ENCODE measurements around the gene FBXW4.

Gene FBXW4

GRCh38 chr10:101695404-101695890, 477 bp upstream of the FBXW4 start:
- no peak for DNase-seq

DNA sequence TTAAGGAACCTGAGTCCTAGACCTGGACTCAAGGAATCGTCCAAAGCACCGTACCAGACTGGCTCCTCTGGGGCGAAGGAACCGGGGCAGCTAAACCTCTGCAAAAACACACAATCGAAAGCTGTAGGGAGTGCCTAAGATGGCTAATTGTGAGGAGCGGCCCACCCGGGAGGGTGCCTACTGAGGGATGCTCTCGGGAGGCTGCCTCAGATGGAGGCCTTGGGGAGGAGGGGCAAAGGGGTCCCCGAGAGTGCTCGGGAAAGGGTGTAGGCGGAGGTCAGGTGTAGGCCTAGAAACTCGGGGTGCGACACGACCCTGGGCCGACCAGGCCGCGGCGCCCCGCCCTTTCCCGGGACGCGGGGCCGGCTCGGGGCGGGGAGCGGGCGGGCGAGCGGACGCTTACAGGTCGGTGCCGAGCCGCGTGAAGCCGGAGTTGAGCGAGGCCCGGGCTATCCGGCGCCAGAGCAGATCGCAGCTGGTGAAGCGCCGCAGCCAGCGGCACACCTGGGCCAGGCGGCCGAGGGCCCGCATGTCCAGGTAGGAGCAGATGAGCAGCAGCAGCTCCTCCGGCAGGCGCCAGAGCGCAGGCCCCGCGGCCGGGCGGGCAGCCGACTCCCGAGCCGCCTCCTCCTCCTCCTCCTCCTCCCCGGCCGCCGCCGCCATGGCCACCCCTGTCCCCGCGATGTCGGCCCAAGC, 844 bp downstream of the FBXW4 start:
- peak; percentile 43 to 82 (median 62) for DNase-seq

DNA sequence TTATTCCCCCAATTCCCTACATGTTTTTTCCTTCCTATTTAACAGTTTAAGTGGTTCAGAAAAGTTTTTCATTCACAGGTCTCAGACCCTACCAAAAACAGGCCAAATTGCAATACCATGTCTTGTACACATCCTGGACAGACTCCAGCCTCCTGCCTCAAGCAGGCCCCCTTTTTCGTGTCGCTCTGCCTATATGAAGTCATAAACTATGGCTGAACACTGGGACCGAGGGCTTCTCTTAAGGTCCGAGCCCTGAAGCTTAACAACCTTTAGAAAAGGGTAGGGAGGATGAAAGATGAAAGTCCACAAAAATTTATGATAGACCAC, 1.4 kb downstream of the FBXW4 start:
- peak in 2 of 3 donors; percentile 29 to 39 for DNase-seq

DNA sequence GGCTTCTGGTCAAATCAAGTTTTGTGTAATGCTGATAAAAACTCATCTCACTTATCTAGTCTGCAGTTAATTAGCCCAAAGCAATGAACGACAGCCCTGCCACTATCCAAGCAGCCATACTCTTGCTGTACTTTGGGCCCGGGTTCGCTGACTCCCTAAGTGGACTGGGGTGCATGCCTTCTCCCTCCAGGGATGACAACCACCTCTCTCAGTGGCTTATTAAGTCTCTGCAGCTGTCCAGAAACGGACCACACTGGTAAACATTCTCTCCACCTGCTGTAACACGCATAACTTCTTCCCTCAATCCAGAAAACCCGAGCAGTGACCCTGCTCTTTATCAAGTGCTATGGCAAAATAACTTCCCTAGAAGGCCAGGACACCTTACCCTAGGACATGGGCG, 3.9 kb downstream of the FBXW4 start:
- DNase-seq: no peak

GRCh38 chr10:101690461-101690860, 4.5 kb downstream of the FBXW4 start:
- no peak for DNase-seq

GRCh38 chr10:101687071-101687658, 7.8 kb downstream of the FBXW4 start:
- no peak for DNase-seq

GRCh38 chr10:101686133-101686925, 8.6 kb downstream of the FBXW4 start:
- DNase-seq: no peak

- no peak for DNase-seq
These were observed 10.2 kb downstream of the FBXW4 start for GRCh38 chr10:101684782-101685181.

GRCh38 chr10:101683276-101683675, 11.7 kb downstream of the FBXW4 start:
- no peak for DNase-seq

- DNase-seq: peak in 2 of 3 donors; percentile 10 to 26
These were observed 12.7 kb downstream of the FBXW4 start for GRCh38 chr10:101682172-101682825.

DNA sequence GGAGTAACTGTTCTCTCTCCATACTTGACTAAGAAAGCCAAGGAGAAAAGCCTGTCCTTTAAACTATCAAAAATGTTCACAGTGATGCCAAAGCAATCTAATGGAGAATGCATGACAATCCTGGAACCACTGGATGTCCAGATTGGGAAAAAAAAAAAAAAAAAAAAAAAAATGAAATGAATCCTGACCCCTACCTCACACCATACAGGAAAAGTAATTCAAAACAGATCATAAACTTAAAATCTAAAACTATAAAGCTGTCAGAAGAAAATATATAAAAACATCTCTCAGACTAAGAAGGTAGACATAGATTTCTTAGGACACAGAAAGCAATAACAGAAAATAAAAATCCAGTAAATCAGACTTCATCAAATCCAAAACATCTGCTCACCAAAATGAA, 18.4 kb downstream of the FBXW4 start:
- no peak for DNase-seq

- no peak for DNase-seq
These were observed 19.9 kb downstream of the FBXW4 start for GRCh38 chr10:101675115-101675514.

GRCh38 chr10:101672536-101672935, 22.4 kb downstream of the FBXW4 start:
- no peak for DNase-seq

GRCh38 chr10:101671453-101671852, 23.5 kb downstream of the FBXW4 start:
- DNase-seq: no peak

DNA sequence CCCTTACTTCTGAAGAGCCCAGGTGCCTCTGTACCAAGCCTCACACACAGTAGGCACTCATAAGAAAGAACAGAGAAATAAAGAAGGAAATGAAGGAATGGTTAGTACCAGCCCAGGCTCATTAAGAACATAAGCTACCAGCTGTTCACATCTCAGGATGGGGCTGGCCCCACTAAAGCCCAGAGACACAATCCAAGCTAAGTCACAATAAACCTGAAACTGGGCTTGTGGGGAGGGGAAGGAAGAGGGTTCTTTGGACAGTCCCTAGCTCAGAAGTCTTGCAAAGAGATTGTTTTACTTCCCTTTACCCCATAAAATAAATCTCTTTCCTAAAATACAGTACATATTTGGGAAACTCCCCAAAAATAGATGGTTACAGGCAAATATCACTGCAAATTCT, 24.3 kb downstream of the FBXW4 start:
- DNase-seq: no peak

- no peak for DNase-seq
These were observed 25.8 kb downstream of the FBXW4 start for GRCh38 chr10:101669181-101669580.

GRCh38 chr10:101668566-101668965, 26.4 kb downstream of the FBXW4 start:
- no peak for DNase-seq

GRCh38 chr10:101666083-101666482, 28.9 kb downstream of the FBXW4 start:
- DNase-seq: no peak

GRCh38 chr10:101663097-101663496, 31.9 kb downstream of the FBXW4 start:
- DNase-seq: no peak

DNA sequence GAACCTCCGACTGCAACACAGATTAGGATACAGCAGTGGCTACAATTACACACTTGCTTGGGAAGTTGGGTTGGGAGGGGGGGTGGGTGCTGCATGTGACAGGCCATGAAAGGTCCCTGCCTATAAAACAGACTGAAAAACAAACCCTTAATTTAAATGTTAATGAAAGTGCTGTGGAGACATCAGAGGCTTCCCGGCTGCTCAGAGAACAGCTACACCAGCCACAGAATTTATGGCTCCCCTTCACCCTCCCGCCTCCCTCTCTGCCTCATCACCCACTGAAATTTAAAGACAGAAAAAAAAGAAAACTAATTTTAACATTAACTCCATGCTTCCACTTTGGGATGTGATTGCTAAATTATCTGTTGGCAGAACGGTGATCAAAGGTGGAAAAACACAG, 34.7 kb downstream of the FBXW4 start:
- no peak for DNase-seq

DNA sequence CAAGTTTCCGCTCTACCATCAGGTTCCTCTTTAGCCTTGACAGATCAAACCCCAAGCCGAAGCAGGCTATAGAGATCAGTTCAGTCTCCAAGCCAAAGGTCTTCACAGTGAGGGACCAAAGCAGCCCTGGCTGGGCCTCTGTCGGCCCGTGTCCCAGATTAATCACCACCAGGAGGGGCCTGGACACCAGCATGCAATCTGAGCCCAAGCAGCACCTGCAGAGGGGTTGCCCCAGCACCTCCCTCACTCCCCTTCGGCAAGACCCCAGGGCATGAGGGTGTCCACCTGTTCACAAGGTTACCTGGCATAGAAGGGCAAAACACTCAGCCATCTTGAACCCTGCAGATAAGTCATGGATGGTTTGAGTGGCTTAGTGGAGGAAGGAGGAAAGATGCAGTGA, 36.0 kb downstream of the FBXW4 start:
- no peak for DNase-seq

GRCh38 chr10:101656890-101657289, 38.1 kb downstream of the FBXW4 start:
- no peak for DNase-seq

- DNase-seq: no peak
These were observed 39.4 kb downstream of the FBXW4 start for GRCh38 chr10:101655570-101655969.

DNA sequence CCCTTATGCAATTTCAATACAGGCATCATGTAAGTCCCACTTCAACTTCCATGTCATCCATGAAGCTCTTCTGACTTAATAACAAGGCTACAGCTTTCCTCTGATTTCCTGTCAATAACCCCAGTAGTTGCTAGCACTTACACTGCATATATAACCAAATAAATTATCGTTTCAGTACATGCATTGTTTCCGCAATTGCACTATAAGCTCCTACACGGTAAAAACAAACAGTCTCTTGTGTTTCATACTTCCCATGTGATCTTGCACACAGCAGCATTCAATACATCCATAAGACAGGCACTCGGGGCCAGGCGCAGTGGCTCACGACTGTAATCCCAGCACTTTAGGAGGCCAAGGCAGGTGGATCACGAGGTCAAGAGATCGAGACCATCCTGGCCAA, 41.4 kb downstream of the FBXW4 start:
- no peak for DNase-seq
